ENCODE data around the gene C8A.

DNA sequence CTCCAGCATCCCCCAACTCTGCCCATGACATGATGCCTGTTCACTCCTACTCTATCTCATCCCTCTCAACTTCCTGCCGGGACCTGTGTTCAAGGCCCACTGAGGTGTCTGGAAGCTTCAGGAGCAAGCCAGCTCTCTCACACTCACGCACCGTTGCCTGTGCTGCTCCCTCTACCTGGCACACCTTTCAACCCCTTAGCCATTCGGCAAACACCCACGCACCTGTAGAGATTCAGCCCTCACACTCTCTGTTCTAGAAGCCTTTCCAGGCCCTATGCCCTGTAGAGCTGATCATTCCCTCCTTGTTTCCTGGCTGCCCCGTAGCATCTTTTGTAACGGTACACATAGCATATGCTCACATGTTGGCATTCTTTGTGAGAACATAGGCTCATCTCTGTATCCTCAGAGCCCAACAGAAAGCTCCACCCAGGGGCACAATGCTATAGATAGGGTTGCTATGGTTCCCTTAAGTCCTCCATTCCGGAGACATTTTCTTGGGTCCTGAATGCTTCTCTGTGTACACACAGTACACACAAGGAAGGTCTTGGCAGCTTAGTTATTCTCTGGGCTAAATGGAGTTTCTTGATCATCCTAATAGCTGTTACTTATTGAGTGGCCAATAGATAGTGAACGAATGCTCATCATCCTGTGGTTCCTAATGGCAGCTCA, 109.9 kb downstream of the C8A start:
- TF ChIP-seq, protein P1, sequence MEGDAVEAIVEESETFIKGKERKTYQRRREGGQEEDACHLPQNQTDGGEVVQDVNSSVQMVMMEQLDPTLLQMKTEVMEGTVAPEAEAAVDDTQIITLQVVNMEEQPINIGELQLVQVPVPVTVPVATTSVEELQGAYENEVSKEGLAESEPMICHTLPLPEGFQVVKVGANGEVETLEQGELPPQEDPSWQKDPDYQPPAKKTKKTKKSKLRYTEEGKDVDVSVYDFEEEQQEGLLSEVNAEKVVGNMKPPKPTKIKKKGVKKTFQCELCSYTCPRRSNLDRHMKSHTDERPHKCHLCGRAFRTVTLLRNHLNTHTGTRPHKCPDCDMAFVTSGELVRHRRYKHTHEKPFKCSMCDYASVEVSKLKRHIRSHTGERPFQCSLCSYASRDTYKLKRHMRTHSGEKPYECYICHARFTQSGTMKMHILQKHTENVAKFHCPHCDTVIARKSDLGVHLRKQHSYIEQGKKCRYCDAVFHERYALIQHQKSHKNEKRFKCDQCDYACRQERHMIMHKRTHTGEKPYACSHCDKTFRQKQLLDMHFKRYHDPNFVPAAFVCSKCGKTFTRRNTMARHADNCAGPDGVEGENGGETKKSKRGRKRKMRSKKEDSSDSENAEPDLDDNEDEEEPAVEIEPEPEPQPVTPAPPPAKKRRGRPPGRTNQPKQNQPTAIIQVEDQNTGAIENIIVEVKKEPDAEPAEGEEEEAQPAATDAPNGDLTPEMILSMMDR (IDR thresholded peaks at IDR 0.05), result no peak
- no peak for TF ChIP-seq POLR2AphosphoS5 (IDR thresholded peaks at IDR 0.05)
- TF ChIP-seq POLR2A (IDR thresholded peaks at IDR 0.05; ENCODE audit: low read depth), result no peak

Measured in esophagus muscularis mucosa (tissue), 3 donors.